ENCODE results near the gene MTMR3.
"Not testable (repeated sequence)": the region's sequence is repeated elsewhere in the genome, so short reads cannot be mapped to it uniquely, and the experiment has no call there.

MTMR3 gene

GRCh38 chr22:30046716-30047363, 163.9 kb downstream of the MTMR3 start:
- Mint-ChIP-seq H3K4me3 (no peak overlapping the region), H3K27me3 (peaks cover 3 to 5% of the 10 kb centered on the region in 2 donors), H3K27ac (no peak overlapping the region), H3K4me1 (peaks cover 2 to 7% of the 10 kb centered on the region in 2 donors), H3K36me3 (no peaks in the 10 kb centered on the region), H3K9me3 (no peaks in the 10 kb centered on the region)
- DNase-seq, result no peak
- no peak for ATAC-seq (replicated peaks)

- ATAC-seq (replicated peaks), result peak; percentile 56 to 68
- DNase-seq, result no peak
- H3K9me3 Mint-ChIP-seq, result no peaks in the 10 kb centered on the region
- H3K4me1 Mint-ChIP-seq, result peaks cover 2 to 7% of the 10 kb centered on the region in 2 donors
- peaks cover 0 to 3% of the 10 kb centered on the region in 2 donors for H3K27me3 Mint-ChIP-seq
- H3K27ac Mint-ChIP-seq, result no peak overlapping the region
- no peaks in the 10 kb centered on the region for H3K36me3 Mint-ChIP-seq
- no peak overlapping the region for H3K4me3 Mint-ChIP-seq
Measured at GRCh38 chr22:30047364-30047738, 164.4 kb downstream of the MTMR3 start.

- Mint-ChIP-seq H3K9me3 (no peaks in the 10 kb centered on the region), H3K36me3 (no peaks in the 10 kb centered on the region), H3K4me1 (peaks cover 2 to 7% of the 10 kb centered on the region in 2 donors), H3K27me3 (no peaks in the 10 kb centered on the region), H3K27ac (no peak overlapping the region), H3K4me3 (no peak overlapping the region)
- DNase-seq, result no peak
- no peak for ATAC-seq (replicated peaks)
Measured at GRCh38 chr22:30048681-30049080, 165.7 kb downstream of the MTMR3 start.

- DNase-seq (no peak), ATAC-seq (replicated peaks) (no peak)
- Mint-ChIP-seq H3K9me3 (peaks cover 11 to 15% of the 10 kb centered on the region in 2 donors), H3K36me3 (peaks cover 3 to 5% of the 10 kb centered on the region in 2 donors), H3K27me3 (peaks cover 4 to 21% of the 10 kb centered on the region in 2 donors), H3K27ac (no peak overlapping the region), H3K4me1 (no peaks in the 10 kb centered on the region), H3K4me3 (no peak overlapping the region)
Measured at GRCh38 chr22:30054067-30054763, 171.2 kb downstream of the MTMR3 start.

GRCh38 chr22:30054764-30055069, 171.7 kb downstream of the MTMR3 start:
- no peak for ATAC-seq (replicated peaks)
- H3K4me3 Mint-ChIP-seq, result no peak overlapping the region
- H3K27me3 Mint-ChIP-seq, result peaks cover 7 to 21% of the 10 kb centered on the region in 2 donors
- peaks cover 13 to 18% of the 10 kb centered on the region in 2 donors for H3K9me3 Mint-ChIP-seq
- no peak for DNase-seq
- no peak overlapping the region for H3K27ac Mint-ChIP-seq
- H3K4me1 Mint-ChIP-seq, result no peaks in the 10 kb centered on the region
- H3K36me3 Mint-ChIP-seq, result peaks cover 3 to 5% of the 10 kb centered on the region in 2 donors

- Mint-ChIP-seq H3K27ac (no peak overlapping the region), H3K9me3 (peaks cover 13 to 18% of the 10 kb centered on the region in 2 donors), H3K4me3 (no peak overlapping the region), H3K4me1 (no peaks in the 10 kb centered on the region), H3K36me3 (peaks cover 3 to 5% of the 10 kb centered on the region in 2 donors), H3K27me3 (peaks cover 7 to 21% of the 10 kb centered on the region in 2 donors)
- ATAC-seq (replicated peaks) (no peak), DNase-seq (no peak)
Measured at GRCh38 chr22:30056015-30056414, 173.0 kb downstream of the MTMR3 start.

GRCh38 chr22:30057375-30057774, 174.4 kb downstream of the MTMR3 start:
- no peak overlapping the region for H3K4me3 Mint-ChIP-seq
- no peak overlapping the region for H3K27ac Mint-ChIP-seq
- no peaks in the 10 kb centered on the region for H3K4me1 Mint-ChIP-seq
- peaks cover 15 to 23% of the 10 kb centered on the region in 2 donors for H3K9me3 Mint-ChIP-seq
- H3K27me3 Mint-ChIP-seq, result peaks cover 12 to 21% of the 10 kb centered on the region in 2 donors
- DNase-seq (no peak), ATAC-seq (replicated peaks) (no peak)
- peaks cover 3 to 5% of the 10 kb centered on the region in 2 donors for H3K36me3 Mint-ChIP-seq

- peaks cover 25 to 32% of the 10 kb centered on the region in 2 donors for H3K9me3 Mint-ChIP-seq
- not testable (repeated sequence) for ATAC-seq (replicated peaks); H3K4me3 Mint-ChIP-seq; H3K27ac Mint-ChIP-seq; H3K4me1 Mint-ChIP-seq; DNase-seq; H3K36me3 Mint-ChIP-seq
- peaks cover 12 to 21% of the 10 kb centered on the region in 2 donors for H3K27me3 Mint-ChIP-seq
Measured at GRCh38 chr22:30059346-30060020, 176.5 kb downstream of the MTMR3 start.

GRCh38 chr22:30061094-30061493, 178.1 kb downstream of the MTMR3 start:
- peaks cover 12 to 19% of the 10 kb centered on the region in 2 donors for H3K27me3 Mint-ChIP-seq
- H3K9me3 Mint-ChIP-seq, result peaks cover 26 to 31% of the 10 kb centered on the region in 2 donors
- H3K36me3 Mint-ChIP-seq; DNase-seq; ATAC-seq (replicated peaks); H3K4me1 Mint-ChIP-seq; H3K4me3 Mint-ChIP-seq; H3K27ac Mint-ChIP-seq: not testable (repeated sequence)

- ATAC-seq (replicated peaks) (no peak), DNase-seq (no peak)
- no peak overlapping the region for H3K4me3 Mint-ChIP-seq
- peaks cover 19 to 25% of the 10 kb centered on the region in 2 donors for H3K9me3 Mint-ChIP-seq
- H3K36me3 Mint-ChIP-seq, result peaks cover 0 to 1% of the 10 kb centered on the region in 2 donors
- H3K4me1 Mint-ChIP-seq, result no peaks in the 10 kb centered on the region
- no peak overlapping the region for H3K27ac Mint-ChIP-seq
- peaks cover 7 to 12% of the 10 kb centered on the region in 2 donors for H3K27me3 Mint-ChIP-seq
Measured at GRCh38 chr22:30062259-30062658, 179.3 kb downstream of the MTMR3 start.

GRCh38 chr22:30062950-30063349, 180.0 kb downstream of the MTMR3 start:
- no peaks in the 10 kb centered on the region for H3K4me1 Mint-ChIP-seq
- DNase-seq, result no peak
- H3K36me3 Mint-ChIP-seq, result peaks cover 0 to 3% of the 10 kb centered on the region in 2 donors
- no peak for ATAC-seq (replicated peaks)
- H3K9me3 Mint-ChIP-seq, result peaks cover 19 to 25% of the 10 kb centered on the region in 2 donors
- no peak overlapping the region for H3K27ac Mint-ChIP-seq
- no peak overlapping the region for H3K4me3 Mint-ChIP-seq
- peaks cover 6 to 12% of the 10 kb centered on the region in 2 donors for H3K27me3 Mint-ChIP-seq

- DNase-seq, result no peak
- ATAC-seq (replicated peaks), result no peak
- H3K36me3 Mint-ChIP-seq, result peaks cover 0 to 2% of the 10 kb centered on the region in 2 donors
Measured at GRCh38 chr22:30064172-30064571, 181.2 kb downstream of the MTMR3 start.

GRCh38 chr22:30073743-30074142, 190.8 kb downstream of the MTMR3 start:
- no peak overlapping the region for H3K4me3 Mint-ChIP-seq

More at GRCh38 chr22:30064172-30064571, 181.2 kb downstream of the MTMR3 start:
- no peaks in the 10 kb centered on the region for H3K4me1 Mint-ChIP-seq
- no peak overlapping the region for H3K27ac Mint-ChIP-seq
- H3K9me3 Mint-ChIP-seq, result peaks cover 15 to 17% of the 10 kb centered on the region in 2 donors
- H3K4me3 Mint-ChIP-seq, result no peak overlapping the region
- peaks cover 4 to 9% of the 10 kb centered on the region in 2 donors for H3K27me3 Mint-ChIP-seq

GRCh38 chr22:30074147-30074546, 191.2 kb downstream of the MTMR3 start:
- Mint-ChIP-seq H3K4me3 (no peak overlapping the region), H3K4me1 (peaks cover 6 to 12% of the 10 kb centered on the region in 2 donors), H3K27me3 (peaks cover 33 to 39% of the 10 kb centered on the region in 2 donors), H3K27ac (no peak overlapping the region), H3K36me3 (no peaks in the 10 kb centered on the region), H3K9me3 (no peaks in the 10 kb centered on the region)
- DNase-seq, result no peak
- ATAC-seq (replicated peaks), result no peak

More at GRCh38 chr22:30073743-30074142, 190.8 kb downstream of the MTMR3 start:
- Mint-ChIP-seq H3K27ac (no peak overlapping the region), H3K4me1 (peaks cover 6 to 8% of the 10 kb centered on the region in 2 donors), H3K9me3 (no peaks in the 10 kb centered on the region), H3K27me3 (peaks cover 33 to 39% of the 10 kb centered on the region in 2 donors), H3K36me3 (no peaks in the 10 kb centered on the region)
- DNase-seq (no peak), ATAC-seq (replicated peaks) (no peak)
